Mucosa of stomach (tissue), 1 donor: ENCODE data around the gene EDN3.
"Not testable (repeated sequence)": the region's sequence is repeated elsewhere in the genome, so short reads cannot be mapped to it uniquely, and the experiment has no call there.

Experiments
- H3K27me3 ChIP-seq: one replicate; pipeline ENCODE4 v1.7.0; 2013; ENCODE audit warnings: mild to moderate bottlenecking, low read length; ENCODE audit not compliant: control insufficient read depth, insufficient read depth
- H3K36me3 ChIP-seq: one replicate; pipeline ENCODE4 v1.7.0; 2013; ENCODE audit warnings: low read length; ENCODE audit not compliant: control insufficient read depth, insufficient read depth
- H3K4me1 ChIP-seq: one replicate; pipeline ENCODE4 v1.7.0; 2013; ENCODE audit warnings: mild to moderate bottlenecking, low read length; ENCODE audit not compliant: control insufficient read depth, insufficient read depth
- H3K4me3 ChIP-seq: one replicate; pipeline ENCODE4 v1.7.0; 2013; ENCODE audit warnings: low read length
- H3K9ac ChIP-seq: one replicate; pipeline ENCODE4 v1.7.0; 2013; ENCODE audit warnings: mild to moderate bottlenecking, low read length, moderate library complexity
- H3K9me3 ChIP-seq: one replicate; pipeline ENCODE4 v1.7.0; 2013; ENCODE audit warnings: mild to moderate bottlenecking, low read length, moderate library complexity; ENCODE audit not compliant: control insufficient read depth
- donor health status: Pancreatic carcinoma.

Gene EDN3

GRCh38 chr20:59328071-59328470, 27.7 kb downstream of the EDN3 start:
- H3K9ac ChIP-seq: no peak overlapping the region
- no peaks in the 10 kb centered on the region for H3K9me3 ChIP-seq
- no peaks in the 10 kb centered on the region for H3K27me3 ChIP-seq
- no peaks in the 10 kb centered on the region for H3K4me1 ChIP-seq
- H3K36me3 ChIP-seq: no peaks in the 10 kb centered on the region
- H3K4me3 ChIP-seq: no peak overlapping the region

DNA sequence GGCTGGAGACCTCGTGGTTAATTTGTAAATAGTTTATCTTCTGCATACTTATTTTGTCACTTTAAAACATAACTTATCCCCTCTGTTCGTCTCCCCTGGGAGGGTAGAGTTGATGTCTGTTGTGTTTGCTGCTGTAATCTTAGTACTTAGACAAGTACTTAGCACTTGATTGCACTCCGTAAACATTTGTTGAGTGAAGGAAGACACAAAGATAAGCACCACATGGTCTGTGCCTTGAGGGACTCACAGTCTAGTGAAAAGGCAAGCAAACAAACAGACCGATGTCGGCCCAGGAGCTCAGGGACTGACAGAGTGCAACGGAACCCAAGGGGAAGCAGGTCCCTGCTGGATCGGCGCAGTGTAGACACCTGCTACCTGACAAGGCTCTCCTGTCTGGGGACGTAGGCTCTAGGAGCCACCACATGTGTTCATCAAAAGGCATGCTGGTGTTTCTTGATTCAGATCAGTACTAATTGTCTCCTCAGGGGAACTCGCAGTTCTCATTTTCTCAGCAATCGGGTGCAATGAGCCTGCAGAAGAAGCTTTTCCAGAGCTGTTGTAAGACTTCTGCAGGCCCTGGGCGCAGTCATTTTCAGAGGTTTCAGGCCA, 31.4 kb downstream of the EDN3 start:
- Histone ChIP-seq H3K4me3 (no peak overlapping the region), H3K4me1 (no peaks in the 10 kb centered on the region), H3K9me3 (no peaks in the 10 kb centered on the region), H3K36me3 (no peaks in the 10 kb centered on the region), H3K9ac (no peak overlapping the region), H3K27me3 (no peaks in the 10 kb centered on the region)

- H3K36me3 ChIP-seq: no peaks in the 10 kb centered on the region
- H3K9ac ChIP-seq: no peak overlapping the region
- H3K27me3 ChIP-seq: no peaks in the 10 kb centered on the region
- H3K4me3 ChIP-seq: no peak overlapping the region
- no peaks in the 10 kb centered on the region for H3K9me3 ChIP-seq
- no peaks in the 10 kb centered on the region for H3K4me1 ChIP-seq
Observed at GRCh38 chr20:59333260-59333845, 32.9 kb downstream of the EDN3 start.

DNA sequence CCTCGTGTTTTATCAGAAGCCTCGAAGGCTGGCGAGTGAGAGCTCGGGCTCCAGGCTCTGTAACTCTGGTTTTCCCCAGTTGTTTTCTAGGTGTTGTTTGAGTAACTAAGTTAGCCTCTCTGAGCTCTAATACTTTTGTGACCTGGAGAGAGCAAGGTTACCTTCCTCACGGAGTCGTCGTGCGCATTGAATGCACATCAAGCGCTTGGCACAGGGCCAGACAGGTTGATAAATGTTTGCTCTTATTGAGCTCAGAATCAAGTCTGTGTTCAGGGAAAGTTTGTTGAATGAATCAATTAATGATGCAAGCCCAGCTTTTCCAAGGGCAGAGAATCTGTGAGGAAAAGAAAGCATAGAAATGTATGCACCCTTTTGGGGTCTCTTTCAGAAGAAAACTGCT, 33.5 kb downstream of the EDN3 start:
- H3K9me3 ChIP-seq: no peaks in the 10 kb centered on the region
- no peaks in the 10 kb centered on the region for H3K27me3 ChIP-seq
- H3K36me3 ChIP-seq: no peaks in the 10 kb centered on the region
- H3K4me3 ChIP-seq: no peak overlapping the region
- no peak overlapping the region for H3K9ac ChIP-seq
- H3K4me1 ChIP-seq: no peaks in the 10 kb centered on the region

- H3K9ac ChIP-seq: no peak overlapping the region
- no peaks in the 10 kb centered on the region for H3K27me3 ChIP-seq
- no peaks in the 10 kb centered on the region for H3K4me1 ChIP-seq
- no peak overlapping the region for H3K4me3 ChIP-seq
- no peaks in the 10 kb centered on the region for H3K9me3 ChIP-seq
- H3K36me3 ChIP-seq: no peaks in the 10 kb centered on the region
Observed at GRCh38 chr20:59334651-59335300, 34.4 kb downstream of the EDN3 start.

DNA sequence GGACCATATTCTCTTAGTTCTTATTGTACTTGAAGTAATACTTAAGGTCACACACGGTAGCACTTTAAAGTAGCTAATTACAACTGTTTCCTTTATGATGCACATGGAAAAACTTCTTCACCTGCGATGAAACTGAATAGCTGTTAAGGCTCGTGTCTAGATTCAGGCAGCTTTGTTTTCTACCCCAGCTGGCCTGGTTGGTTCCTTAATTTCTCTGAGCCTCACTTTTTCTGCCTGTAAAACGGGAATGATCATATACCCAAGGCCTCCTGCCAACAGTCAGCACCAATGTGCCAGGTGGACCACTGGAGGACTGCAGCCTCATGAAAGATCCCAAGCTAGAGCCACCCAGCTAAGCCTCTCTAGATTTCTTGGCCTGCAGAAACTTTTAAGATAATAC, 35.0 kb downstream of the EDN3 start:
- no peak overlapping the region for H3K9ac ChIP-seq

DNA sequence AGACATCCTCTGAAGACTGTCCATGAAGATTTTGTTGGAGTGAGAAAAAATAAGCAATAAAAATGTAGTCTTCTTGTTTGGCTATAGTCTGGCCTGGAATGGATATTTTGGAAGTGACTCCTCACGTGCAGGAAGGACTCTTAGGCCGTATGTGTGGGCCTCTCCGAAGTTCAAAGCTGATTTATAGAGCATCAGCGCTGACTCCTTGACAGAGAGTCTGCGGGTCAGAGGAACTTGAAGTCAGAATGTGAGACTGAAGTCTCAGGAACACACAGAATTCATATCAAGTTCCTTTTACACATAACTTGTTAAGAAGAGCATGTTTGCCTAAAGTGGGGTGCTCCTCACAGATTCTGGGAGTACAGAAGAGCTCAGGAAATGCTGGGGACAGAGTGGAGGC, 36.1 kb downstream of the EDN3 start:
- no peaks in the 10 kb centered on the region for H3K4me1 ChIP-seq
- H3K36me3 ChIP-seq: no peaks in the 10 kb centered on the region
- no peak overlapping the region for H3K9ac ChIP-seq
- H3K4me3 ChIP-seq: no peak overlapping the region
- H3K27me3 ChIP-seq: no peaks in the 10 kb centered on the region
- no peaks in the 10 kb centered on the region for H3K9me3 ChIP-seq

More for the DNA sequence above, 35.0 kb downstream of the EDN3 start:
- Histone ChIP-seq H3K4me1 (no peaks in the 10 kb centered on the region), H3K27me3 (no peaks in the 10 kb centered on the region), H3K4me3 (no peak overlapping the region), H3K9me3 (no peaks in the 10 kb centered on the region), H3K36me3 (no peaks in the 10 kb centered on the region)

GRCh38 chr20:59338444-59338843, 38.0 kb downstream of the EDN3 start:
- not testable (repeated sequence) for H3K9me3 ChIP-seq, H3K36me3 ChIP-seq, H3K9ac ChIP-seq, H3K27me3 ChIP-seq, H3K4me3 ChIP-seq, H3K4me1 ChIP-seq

DNA sequence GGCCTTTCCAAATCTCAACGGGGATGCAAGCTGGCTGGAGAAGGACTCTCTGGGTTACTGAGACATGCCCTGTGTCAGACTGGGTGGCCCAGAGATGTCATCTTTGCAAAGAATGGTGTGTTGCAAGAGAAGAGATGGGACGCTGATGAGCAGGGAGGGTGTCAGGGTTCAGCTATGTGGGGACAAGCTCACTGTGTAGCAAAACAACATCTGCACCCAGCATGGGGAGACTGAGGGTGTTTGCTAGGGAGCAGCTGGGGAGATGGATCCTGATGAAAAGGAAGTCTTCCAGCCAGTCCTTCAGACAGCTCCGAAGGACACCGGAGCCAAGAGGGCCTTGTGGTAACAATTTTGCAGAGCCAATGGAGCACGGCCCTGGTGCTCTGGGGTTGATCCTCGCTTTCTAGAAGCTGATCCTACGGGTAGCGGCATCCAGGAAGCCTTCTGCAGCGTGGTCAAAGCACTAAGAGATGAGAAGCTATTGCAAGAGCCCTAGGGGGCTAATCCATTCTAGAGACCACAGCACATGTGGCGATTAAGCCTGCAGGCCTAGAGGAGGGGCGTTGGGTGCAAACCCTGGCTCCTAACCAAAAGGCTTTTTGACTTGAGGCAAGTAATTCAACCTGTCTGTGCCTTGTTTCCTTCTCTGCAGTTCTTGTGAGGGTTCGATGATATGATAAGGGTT, 39.9 kb downstream of the EDN3 start:
- Histone ChIP-seq H3K36me3 (no peaks in the 10 kb centered on the region), H3K9me3 (no peaks in the 10 kb centered on the region), H3K4me1 (peaks cover 4% of the 10 kb centered on the region), H3K27me3 (no peaks in the 10 kb centered on the region), H3K9ac (no peak overlapping the region), H3K4me3 (no peak overlapping the region)

GRCh38 chr20:59341285-59342022, 41.0 kb downstream of the EDN3 start:
- not testable (repeated sequence) for H3K4me1 ChIP-seq, H3K36me3 ChIP-seq, H3K9ac ChIP-seq

GRCh38 chr20:59342023-59342957, 41.9 kb downstream of the EDN3 start:
- no peaks in the 10 kb centered on the region for H3K36me3 ChIP-seq
- H3K4me1 ChIP-seq: peaks cover 4% of the 10 kb centered on the region
- H3K27me3 ChIP-seq: no peaks in the 10 kb centered on the region
- no peaks in the 10 kb centered on the region for H3K9me3 ChIP-seq
- no peak overlapping the region for H3K9ac ChIP-seq
- no peak overlapping the region for H3K4me3 ChIP-seq

More at GRCh38 chr20:59341285-59342022, 41.0 kb downstream of the EDN3 start:
- not testable (repeated sequence) for H3K4me3 ChIP-seq, H3K27me3 ChIP-seq, H3K9me3 ChIP-seq
